Measurements from ENCODE around the gene CAPN13.

GRCh38 chr2:30772021-30772705 is 35.1 kb downstream of the CAPN13 start:
- TF ChIP-seq POLR2A (IDR thresholded peaks at IDR 0.05) (no peak), CTCF (IDR thresholded peaks at IDR 0.05) (no peak)

Measured in Peyer's patch (tissue), 4 donors.